ENCODE measurements around the gene MAST4. TPM values are rescaled to one million over a fixed set of nuclear protein-coding genes. Genes with fewer than 3 reads are reported as not detected.

The MAST4 gene
- total RNA-seq, 5 donors from 2014 or later (not counting 1 experiment from before 2014, with no cell fraction given), result 26.1 to 35.5 (median 32.0) TPM

- Histone ChIP-seq H3K36me3 (ENCODE audit: control insufficient read depth in 2 of 2, extremely low read depth in 1 of 2, insufficient read depth in 1 of 2, low read length in 1 of 2) (no peaks in the 10 kb centered on the region), H3K27ac (ENCODE audit: low read length) (no peak overlapping the region), H3K27me3 (replicated peaks in 1 of 2; ENCODE audit: control insufficient read depth in 2 of 2, extremely low read depth in 1 of 2, insufficient read depth in 2 of 2, low read length in 1 of 2) (peaks cover 0 to 9% of the 10 kb centered on the region in 2 experiments), H3K4me3 (ENCODE audit: control insufficient read depth in 1 of 2, extremely low read depth in 1 of 2, low read length in 1 of 2) (no peak overlapping the region), H3K4me1 (ENCODE audit: control insufficient read depth in 1 of 2, extremely low read depth in 1 of 2, insufficient read depth in 2 of 2, low read length in 2 of 2) (no peaks in the 10 kb centered on the region), H3K9me3 (no peaks in the 10 kb centered on the region)
- DNase-seq, result no peak
- Mint-ChIP-seq H3K27me3 (peaks cover 16 to 22% of the 10 kb centered on the region in 2 donors), H3K36me3 (no peaks in the 10 kb centered on the region), H3K9me3 (no peaks in the 10 kb centered on the region), H3K27ac (no peak overlapping the region), H3K4me1 (no peaks in the 10 kb centered on the region), H3K4me3 (no peak overlapping the region)
- ChIA-PET CTCF (interaction anchor here in 1 of 2 donors (0.7 kb wide), 2 partner anchors 34 to 1272 kb away, joined by 3 read pairs; no protein-coding TSS in a partner anchor), POLR2A (no interaction called here)
- 71% methylated on average over 7 of the region's 7 CpGs for WGBS (ENCODE audit: insufficient coverage)
- no peak for ATAC-seq (replicated peaks in 1 of 4)
Measured at GRCh38 chr5:66860199-66860975, 264.2 kb downstream of the MAST4 start.

- H3K27ac ChIP-seq (ENCODE audit: low read length), result no peak overlapping the region
- Mint-ChIP-seq H3K27ac (no peak overlapping the region), H3K27me3 (peaks cover 18 to 22% of the 10 kb centered on the region in 2 donors), H3K9me3 (no peaks in the 10 kb centered on the region), H3K4me3 (no peak overlapping the region), H3K4me1 (no peaks in the 10 kb centered on the region), H3K36me3 (no peaks in the 10 kb centered on the region)
- DNase-seq (no peak), ATAC-seq (replicated peaks in 1 of 4) (no peak)
- ChIA-PET CTCF (no interaction called here), POLR2A (no interaction called here)
- H3K9me3 ChIP-seq, result no peaks in the 10 kb centered on the region
- peaks cover 0 to 9% of the 10 kb centered on the region in 2 experiments for H3K27me3 ChIP-seq (replicated peaks in 1 of 2; ENCODE audit: control insufficient read depth in 2 of 2, extremely low read depth in 1 of 2, insufficient read depth in 2 of 2, low read length in 1 of 2)
- H3K36me3 ChIP-seq (ENCODE audit: control insufficient read depth in 2 of 2, extremely low read depth in 1 of 2, insufficient read depth in 1 of 2, low read length in 1 of 2), result no peaks in the 10 kb centered on the region
- no peak overlapping the region for H3K4me3 ChIP-seq (ENCODE audit: control insufficient read depth in 1 of 2, extremely low read depth in 1 of 2, low read length in 1 of 2)
- no CpG with 5 or more reads among the region's 1 CpG for WGBS (ENCODE audit: insufficient coverage)
- H3K4me1 ChIP-seq (ENCODE audit: control insufficient read depth in 1 of 2, extremely low read depth in 1 of 2, insufficient read depth in 2 of 2, low read length in 2 of 2), result no peaks in the 10 kb centered on the region
Measured at GRCh38 chr5:66861402-66861801, 265.2 kb downstream of the MAST4 start.

GRCh38 chr5:66862020-66862419 lies 265.8 kb downstream of the MAST4 start:
- H3K27me3 ChIP-seq (replicated peaks in 1 of 2; ENCODE audit: control insufficient read depth in 2 of 2, extremely low read depth in 1 of 2, insufficient read depth in 2 of 2, low read length in 1 of 2), result peaks cover 0 to 9% of the 10 kb centered on the region in 2 experiments
- no peak overlapping the region for H3K27ac Mint-ChIP-seq
- no peak for ATAC-seq (replicated peaks in 1 of 4)

GRCh38 chr5:66863243-66864170 lies 267.3 kb downstream of the MAST4 start:
- DNase-seq (no peak), ATAC-seq (replicated peaks in 1 of 4) (no peak)
- no peak overlapping the region for H3K4me3 ChIP-seq (ENCODE audit: control insufficient read depth in 1 of 2, extremely low read depth in 1 of 2, low read length in 1 of 2)
- 100% methylated on average over 1 of the region's 6 CpGs for WGBS (ENCODE audit: insufficient coverage)
- no peak overlapping the region for H3K4me3 Mint-ChIP-seq
- peaks cover 19 to 22% of the 10 kb centered on the region in 2 donors for H3K27me3 Mint-ChIP-seq
- peaks cover 0 to 9% of the 10 kb centered on the region in 2 experiments for H3K27me3 ChIP-seq (replicated peaks in 1 of 2; ENCODE audit: control insufficient read depth in 2 of 2, extremely low read depth in 1 of 2, insufficient read depth in 2 of 2, low read length in 1 of 2)
- H3K27ac Mint-ChIP-seq, result no peak overlapping the region
- no peaks in the 10 kb centered on the region for H3K4me1 Mint-ChIP-seq
- H3K27ac ChIP-seq (ENCODE audit: low read length), result no peak overlapping the region
- H3K36me3 Mint-ChIP-seq, result no peaks in the 10 kb centered on the region
- ChIA-PET POLR2A (no interaction called here), CTCF (no interaction called here)
- H3K9me3 ChIP-seq, result no peaks in the 10 kb centered on the region
- no peaks in the 10 kb centered on the region for H3K4me1 ChIP-seq (ENCODE audit: control insufficient read depth in 1 of 2, extremely low read depth in 1 of 2, insufficient read depth in 2 of 2, low read length in 2 of 2)
- H3K36me3 ChIP-seq (ENCODE audit: control insufficient read depth in 2 of 2, extremely low read depth in 1 of 2, insufficient read depth in 1 of 2, low read length in 1 of 2), result no peaks in the 10 kb centered on the region
- H3K9me3 Mint-ChIP-seq, result no peaks in the 10 kb centered on the region

More at GRCh38 chr5:66862020-66862419, 265.8 kb downstream of the MAST4 start:
- POLR2A ChIA-PET, result no interaction called here
- H3K4me1 ChIP-seq (ENCODE audit: control insufficient read depth in 1 of 2, extremely low read depth in 1 of 2, insufficient read depth in 2 of 2, low read length in 2 of 2), result no peaks in the 10 kb centered on the region
- Mint-ChIP-seq H3K9me3 (no peaks in the 10 kb centered on the region), H3K36me3 (no peaks in the 10 kb centered on the region), H3K27me3 (peaks cover 19 to 22% of the 10 kb centered on the region in 2 donors), H3K4me3 (no peak overlapping the region), H3K4me1 (no peaks in the 10 kb centered on the region)
- H3K4me3 ChIP-seq (ENCODE audit: control insufficient read depth in 1 of 2, extremely low read depth in 1 of 2, low read length in 1 of 2), result no peak overlapping the region
- CTCF ChIA-PET, result no interaction called here
- no peaks in the 10 kb centered on the region for H3K36me3 ChIP-seq (ENCODE audit: control insufficient read depth in 2 of 2, extremely low read depth in 1 of 2, insufficient read depth in 1 of 2, low read length in 1 of 2)
- H3K9me3 ChIP-seq, result no peaks in the 10 kb centered on the region
- DNase-seq, result no peak
- WGBS (ENCODE audit: insufficient coverage), result 86% methylated on average over 1 of the region's 2 CpGs
- no peak overlapping the region for H3K27ac ChIP-seq (ENCODE audit: low read length)

- CTCF ChIA-PET, result interaction anchor here (0.6 to 1.1 kb wide), 6 partner anchors 11 to 1393 kb away, joined by 3 to 5 read pairs (median 4); no protein-coding TSS in a partner anchor
- POLR2A ChIA-PET, result no interaction called here
- H3K9me3 Mint-ChIP-seq, result no peaks in the 10 kb centered on the region
Measured at GRCh38 chr5:66864240-66864884, 268.2 kb downstream of the MAST4 start.

More at GRCh38 chr5:66864240-66864884, 268.2 kb downstream of the MAST4 start:
- Mint-ChIP-seq H3K4me3 (no peak overlapping the region), H3K4me1 (no peaks in the 10 kb centered on the region), H3K27ac (peak overlapping the region in 1 of 2 donors; percentile 1), H3K27me3 (peaks cover 18 to 22% of the 10 kb centered on the region in 2 donors), H3K36me3 (no peaks in the 10 kb centered on the region)
- Histone ChIP-seq H3K9me3 (no peaks in the 10 kb centered on the region), H3K4me3 (ENCODE audit: control insufficient read depth in 1 of 2, extremely low read depth in 1 of 2, low read length in 1 of 2) (no peak overlapping the region), H3K27ac (ENCODE audit: low read length) (no peak overlapping the region), H3K27me3 (replicated peaks in 1 of 2; ENCODE audit: control insufficient read depth in 2 of 2, extremely low read depth in 1 of 2, insufficient read depth in 2 of 2, low read length in 1 of 2) (peaks cover 0 to 9% of the 10 kb centered on the region in 2 experiments), H3K4me1 (ENCODE audit: control insufficient read depth in 1 of 2, extremely low read depth in 1 of 2, insufficient read depth in 2 of 2, low read length in 2 of 2) (no peaks in the 10 kb centered on the region), H3K36me3 (ENCODE audit: control insufficient read depth in 2 of 2, extremely low read depth in 1 of 2, insufficient read depth in 1 of 2, low read length in 1 of 2) (no peaks in the 10 kb centered on the region)
- ATAC-seq (replicated peaks in 1 of 4) (peak in 1 of 4 experiments; percentile 27), DNase-seq (peak in 7 of 35 experiments; percentile 2 to 46 (median 9))
- 72% methylated on average over 7 of the region's 10 CpGs for WGBS (ENCODE audit: insufficient coverage)
